Osteoblast (primary cell): ENCODE measurements around the gene CAMKMT. TPM values are rescaled to one million over a fixed set of nuclear protein-coding genes. Genes with fewer than 3 reads are reported as not detected.

Source experiments
- DNase-seq: peaks from one replicate; pipeline ENCODE4 v3.0.0; 2011; ENCODE audit warnings: low spot score, mixed read lengths; ENCODE audit not compliant: insufficient read length; ENCODE audit errors: missing footprints
- H2AFZ ChIP-seq: 2 replicates; pipeline ENCODE4 v1.6.0; 2011; ENCODE audit warnings: mild to moderate bottlenecking, low read length
- H3K27ac ChIP-seq: 2 replicates; pipeline ENCODE4 v1.5.1; 2011; ENCODE audit warnings: mild to moderate bottlenecking, low read depth, low read length, moderate library complexity
- H3K27me3 ChIP-seq: 2 replicates; pipeline ENCODE4 v1.6.0; 2012; ENCODE audit warnings: mild to moderate bottlenecking, control low read depth, inconsistent platforms, low read length, moderate library complexity; ENCODE audit not compliant: insufficient read depth
- H3K36me3 ChIP-seq: 2 replicates; pipeline ENCODE4 v1.5.1; 2011; ENCODE audit warnings: mild to moderate bottlenecking, low read length, control low read depth, moderate library complexity; ENCODE audit not compliant: insufficient read depth
- H3K4me1 ChIP-seq: 2 replicates; pipeline ENCODE4 v1.5.1; 2011; ENCODE audit warnings: mild to moderate bottlenecking, low read length, control low read depth, moderate library complexity; ENCODE audit not compliant: insufficient read depth
- H3K4me2 ChIP-seq: 2 replicates; pipeline ENCODE4 v1.6.0; 2011; ENCODE audit warnings: mild to moderate bottlenecking, low read length; ENCODE audit not compliant: insufficient read depth
- H3K4me3 ChIP-seq: fragments of 200-600 bp; sonication (generic); 3 replicates; pipeline ENCODE4 v1.5.1; 2012; ENCODE audit warnings: mild to moderate bottlenecking, low read length, inconsistent platforms; ENCODE audit not compliant: insufficient read depth
- H3K79me2 ChIP-seq: 2 replicates; pipeline ENCODE4 v1.6.0; 2012; ENCODE audit warnings: mild to moderate bottlenecking, low read length, control low read depth, inconsistent platforms; ENCODE audit not compliant: insufficient read depth
- H3K9me3 ChIP-seq: 2 replicates; pipeline ENCODE4 v1.5.1; 2011; ENCODE audit warnings: low read depth, low read length, control low read depth
- H4K20me1 ChIP-seq: 2 replicates; pipeline ENCODE4 v1.6.0; 2012; ENCODE audit warnings: mild to moderate bottlenecking, low read length, control low read depth; ENCODE audit not compliant: insufficient read depth
- CTCF ChIP-seq: IDR thresholded peaks from 2 replicates; pipeline ENCODE4 v1.5.1; 2011; ENCODE audit warnings: mild to moderate bottlenecking, low read depth, low read length, moderate library complexity; ENCODE audit errors: extremely low read depth
- total RNA-seq: library from RNA; depleted of rRNA; stranded (reverse); fragments of >200 nt; gene quantifications from 2 replicates; pipeline ENCODE4 v1.2.3, GENCODE V29; 2012

The CAMKMT gene
- total RNA-seq, 1 donor = 7.2 TPM

GRCh38 chr2:44560352-44560751, 198.6 kb downstream of the CAMKMT start:
- DNase-seq = no peak
- H3K27me3 ChIP-seq = no peaks in the 10 kb centered on the region
- no peaks in the 10 kb centered on the region for H4K20me1 ChIP-seq
- no peaks in the 10 kb centered on the region for H3K79me2 ChIP-seq
- no peak overlapping the region for H3K4me2 ChIP-seq
- H3K36me3 ChIP-seq = no peaks in the 10 kb centered on the region
- no peak overlapping the region for H2AFZ ChIP-seq
- H3K4me3 ChIP-seq = no peak overlapping the region
- no peak overlapping the region for H3K27ac ChIP-seq
- H3K9me3 ChIP-seq = no peaks in the 10 kb centered on the region
- TF ChIP-seq CTCF = peak; percentile 36
- peaks cover 9% of the 10 kb centered on the region for H3K4me1 ChIP-seq

- H3K27ac ChIP-seq = no peak overlapping the region
- H3K4me1 ChIP-seq = peaks cover 9% of the 10 kb centered on the region
- no peaks in the 10 kb centered on the region for H3K27me3 ChIP-seq
- H3K79me2 ChIP-seq = no peaks in the 10 kb centered on the region
- H3K4me3 ChIP-seq = no peak overlapping the region
- DNase-seq = no peak
- H3K36me3 ChIP-seq = no peaks in the 10 kb centered on the region
- no peaks in the 10 kb centered on the region for H3K9me3 ChIP-seq
- H3K4me2 ChIP-seq = no peak overlapping the region
- no peak for TF ChIP-seq CTCF
- no peak overlapping the region for H2AFZ ChIP-seq
- no peaks in the 10 kb centered on the region for H4K20me1 ChIP-seq
Observed at GRCh38 chr2:44560941-44561340, 199.2 kb downstream of the CAMKMT start.

GRCh38 chr2:44562737-44563136, 201.0 kb downstream of the CAMKMT start:
- no peak overlapping the region for H3K27ac ChIP-seq
- H3K4me3 ChIP-seq = no peak overlapping the region
- no peak for DNase-seq
- H3K9me3 ChIP-seq = no peaks in the 10 kb centered on the region
- H3K27me3 ChIP-seq = no peaks in the 10 kb centered on the region
- no peaks in the 10 kb centered on the region for H4K20me1 ChIP-seq
- H3K36me3 ChIP-seq = no peaks in the 10 kb centered on the region
- H2AFZ ChIP-seq = no peak overlapping the region
- H3K79me2 ChIP-seq = no peaks in the 10 kb centered on the region
- no peak overlapping the region for H3K4me2 ChIP-seq
- no peak for TF ChIP-seq CTCF
- peaks cover 6% of the 10 kb centered on the region for H3K4me1 ChIP-seq

- Histone ChIP-seq H3K4me2 (no peak overlapping the region), H3K27ac (no peak overlapping the region), H3K4me3 (no peak overlapping the region), H3K9me3 (no peaks in the 10 kb centered on the region), H3K79me2 (no peaks in the 10 kb centered on the region), H3K36me3 (no peaks in the 10 kb centered on the region), H2AFZ (no peak overlapping the region), H3K4me1 (peaks cover 6% of the 10 kb centered on the region), H4K20me1 (no peaks in the 10 kb centered on the region), H3K27me3 (no peaks in the 10 kb centered on the region)
- DNase-seq = no peak
- TF ChIP-seq CTCF = no peak
Observed at GRCh38 chr2:44564752-44565151, 203.0 kb downstream of the CAMKMT start.
